Limb (tissue), 2 donors: ENCODE measurements around the gene YPEL2.

Source experiments
- DNase-seq, 2 donors: peaks; one replicate each; pipeline ENCODE4 v3.0.0-alpha.2; 2016; ENCODE audit errors: extremely low spot score in 2 of 2

Gene YPEL2

DNA sequence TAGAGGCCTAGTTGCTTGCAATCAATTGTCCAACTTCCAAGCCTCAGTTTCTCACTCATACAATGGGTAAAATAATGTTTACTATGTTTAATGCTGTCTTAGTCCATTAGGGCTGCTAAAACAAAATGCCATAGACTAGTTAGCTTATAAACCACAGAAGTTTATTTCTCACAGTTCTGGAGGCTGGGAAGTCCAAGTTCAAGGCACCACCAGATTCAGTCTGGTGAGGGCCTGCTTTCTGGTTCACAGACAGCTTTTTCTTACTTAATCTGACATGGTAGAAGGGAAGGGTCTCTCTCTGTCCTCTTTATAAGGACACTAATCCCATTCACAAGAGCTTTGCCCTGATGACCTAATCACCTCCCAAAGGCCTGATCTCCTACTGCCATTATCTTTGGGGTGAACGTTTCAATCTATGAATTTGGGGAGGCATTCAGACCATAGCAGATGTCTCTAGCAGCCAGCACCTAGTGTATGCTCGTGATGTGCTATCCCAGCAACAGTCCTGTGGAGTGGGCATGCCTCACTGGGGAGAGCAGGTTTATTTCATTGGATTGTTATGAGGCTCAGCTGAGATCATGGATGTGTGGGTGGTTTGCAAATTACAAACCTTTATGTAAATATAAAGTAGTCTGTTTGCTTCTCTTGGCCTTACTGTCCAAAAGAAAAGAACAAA is 25.2 kb downstream of the YPEL2 start:
- DNase-seq: no peak

DNA sequence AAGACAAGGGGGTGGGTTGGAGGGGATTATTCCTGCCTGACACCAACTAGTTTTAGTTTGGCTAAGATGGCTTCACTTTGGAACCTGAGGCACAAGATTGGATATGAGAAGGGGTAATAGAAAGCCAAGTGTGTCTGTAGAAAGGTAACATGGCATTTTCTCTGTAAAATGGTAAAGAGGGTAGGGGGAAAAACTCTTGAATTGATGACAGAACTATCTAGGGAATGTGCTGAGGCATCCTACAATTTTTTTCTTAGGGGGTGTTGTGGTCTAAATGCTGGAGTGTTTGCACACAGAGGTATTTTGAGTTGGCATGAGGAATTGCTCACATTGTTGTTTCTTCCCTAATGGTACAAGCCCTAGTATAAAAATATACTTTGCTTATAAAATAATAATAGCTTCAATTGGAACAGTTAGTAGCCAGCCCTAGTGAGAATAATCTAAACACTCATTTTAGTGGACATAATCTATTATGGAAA is 25.8 kb downstream of the YPEL2 start:
- no peak for DNase-seq

DNA sequence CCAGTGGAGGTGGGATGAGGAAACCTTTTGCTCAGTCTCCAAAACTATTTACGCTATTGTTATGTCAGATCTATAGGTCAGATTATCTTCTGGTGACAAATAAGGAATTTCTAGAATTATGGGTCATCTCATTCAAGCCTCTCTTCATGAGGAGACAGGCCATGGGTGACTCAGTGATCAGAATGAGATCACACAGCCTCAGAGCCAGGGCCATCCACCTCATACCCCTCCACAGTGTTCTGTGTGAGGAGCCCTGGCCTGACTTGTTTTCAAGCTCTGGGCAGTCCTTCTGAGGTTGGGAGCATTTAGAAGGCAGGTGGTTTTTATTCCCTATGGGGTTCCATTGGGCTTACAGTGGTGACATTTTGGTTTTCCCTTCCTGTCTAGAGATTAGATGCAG is 26.5 kb downstream of the YPEL2 start:
- no peak for DNase-seq

DNA sequence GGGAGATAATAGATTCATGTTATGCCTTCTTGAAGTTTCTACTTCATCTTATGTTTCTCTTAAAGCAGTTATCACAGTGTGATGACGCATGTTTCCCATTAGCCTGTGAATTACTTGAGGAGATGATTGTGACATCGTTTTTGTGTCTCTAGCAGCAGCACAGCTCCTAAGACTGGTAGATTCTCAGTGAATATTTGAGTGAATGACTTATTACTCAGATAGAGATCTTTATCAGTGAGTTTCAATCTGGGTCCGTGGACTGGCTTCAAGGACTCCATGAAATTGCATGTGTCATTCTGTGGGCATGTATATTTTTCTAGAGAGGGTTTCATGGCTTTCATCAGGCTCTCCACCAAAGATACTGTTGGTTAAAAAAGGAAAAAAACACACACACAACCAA is 29.9 kb downstream of the YPEL2 start:
- no peak for DNase-seq

DNA sequence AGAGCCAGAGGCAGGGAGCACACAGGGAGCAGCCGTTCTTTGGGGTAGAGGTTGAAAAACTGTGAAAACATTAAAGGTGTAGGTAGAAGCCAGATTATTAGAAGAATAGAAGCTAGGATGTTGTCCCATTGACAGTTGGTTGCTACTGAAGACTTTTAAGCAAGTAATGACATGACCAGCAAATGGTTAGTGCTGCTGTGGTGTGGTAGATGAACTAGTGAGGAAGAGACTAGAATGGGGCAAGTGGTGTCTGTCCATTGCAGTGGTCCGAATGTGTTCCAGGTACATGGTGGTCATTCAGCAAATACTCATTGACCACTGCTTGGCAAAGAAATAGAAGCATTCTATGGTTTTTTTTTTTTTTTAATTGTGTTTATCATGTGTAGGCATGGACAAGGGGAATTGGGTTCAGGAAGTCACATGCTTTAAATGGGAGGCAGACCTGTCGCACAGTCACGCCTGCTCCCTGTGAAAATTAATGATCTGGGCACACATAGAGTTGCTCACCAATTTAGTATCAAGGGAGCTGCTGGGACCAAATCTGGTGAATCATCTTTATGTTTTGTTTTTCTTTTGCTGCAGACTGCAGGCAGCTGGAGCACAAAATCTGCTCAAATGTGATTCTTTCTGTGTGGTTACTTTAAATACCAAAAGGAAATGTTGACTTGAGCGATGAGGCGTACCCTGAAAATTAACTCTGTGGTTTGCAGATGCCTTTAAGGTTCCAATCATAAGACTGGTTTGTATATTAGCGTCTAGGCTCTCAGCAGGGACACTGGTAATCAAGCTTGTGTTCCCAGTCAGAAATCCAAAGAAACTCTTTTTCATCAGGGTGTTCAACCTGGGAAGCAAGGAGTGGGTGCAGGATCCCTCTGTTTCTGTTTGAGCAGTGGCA is 30.7 kb downstream of the YPEL2 start:
- no peak for DNase-seq

DNA sequence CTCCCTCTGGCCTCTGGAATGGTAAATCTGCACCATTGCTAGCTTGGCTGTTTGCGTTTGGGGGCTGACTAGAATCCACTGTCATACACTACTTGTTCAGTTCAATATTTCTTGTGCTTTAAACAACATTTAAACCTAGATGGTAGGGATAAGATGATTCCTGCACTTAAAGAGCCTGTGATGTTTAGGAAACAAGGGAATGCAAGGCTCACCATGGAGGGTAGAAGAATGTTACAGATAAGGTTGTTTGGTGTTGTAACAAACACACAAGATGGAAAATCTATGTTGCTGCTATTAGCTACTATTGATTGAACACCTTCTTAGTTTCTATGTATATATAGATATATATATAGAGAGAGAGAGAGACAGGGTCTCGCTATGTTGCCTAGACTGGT is 31.4 kb downstream of the YPEL2 start:
- DNase-seq: no peak

DNA sequence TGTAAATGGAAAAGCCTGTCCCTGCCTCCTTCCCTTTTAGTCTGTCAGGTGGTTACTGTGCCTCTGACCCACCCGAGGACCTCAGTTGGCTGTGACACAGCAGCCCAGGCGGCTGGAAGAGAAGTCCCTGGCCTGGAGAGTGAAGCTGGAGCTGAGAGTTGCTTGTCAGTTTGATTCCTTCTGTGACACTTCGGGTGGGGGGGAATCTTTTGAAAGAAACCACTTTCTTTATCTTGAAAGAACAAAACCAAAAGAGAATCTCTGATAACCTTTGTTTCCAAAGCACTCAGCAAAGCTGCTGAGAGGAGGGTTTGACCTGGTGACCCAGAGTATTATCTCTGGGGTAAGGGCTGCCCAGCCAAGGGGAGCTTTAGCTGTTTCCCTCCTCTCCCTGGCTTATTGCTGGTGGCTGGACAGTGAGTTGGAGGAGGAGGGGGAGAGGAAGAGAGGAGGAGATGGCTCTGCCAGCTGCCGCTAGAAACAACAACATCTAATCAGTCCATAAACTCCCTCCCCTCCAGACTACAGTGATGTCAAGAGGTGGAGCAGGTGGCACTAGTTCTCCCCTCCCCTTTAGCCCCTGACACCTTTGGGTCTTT is 34.0 kb downstream of the YPEL2 start:
- no peak for DNase-seq

DNA sequence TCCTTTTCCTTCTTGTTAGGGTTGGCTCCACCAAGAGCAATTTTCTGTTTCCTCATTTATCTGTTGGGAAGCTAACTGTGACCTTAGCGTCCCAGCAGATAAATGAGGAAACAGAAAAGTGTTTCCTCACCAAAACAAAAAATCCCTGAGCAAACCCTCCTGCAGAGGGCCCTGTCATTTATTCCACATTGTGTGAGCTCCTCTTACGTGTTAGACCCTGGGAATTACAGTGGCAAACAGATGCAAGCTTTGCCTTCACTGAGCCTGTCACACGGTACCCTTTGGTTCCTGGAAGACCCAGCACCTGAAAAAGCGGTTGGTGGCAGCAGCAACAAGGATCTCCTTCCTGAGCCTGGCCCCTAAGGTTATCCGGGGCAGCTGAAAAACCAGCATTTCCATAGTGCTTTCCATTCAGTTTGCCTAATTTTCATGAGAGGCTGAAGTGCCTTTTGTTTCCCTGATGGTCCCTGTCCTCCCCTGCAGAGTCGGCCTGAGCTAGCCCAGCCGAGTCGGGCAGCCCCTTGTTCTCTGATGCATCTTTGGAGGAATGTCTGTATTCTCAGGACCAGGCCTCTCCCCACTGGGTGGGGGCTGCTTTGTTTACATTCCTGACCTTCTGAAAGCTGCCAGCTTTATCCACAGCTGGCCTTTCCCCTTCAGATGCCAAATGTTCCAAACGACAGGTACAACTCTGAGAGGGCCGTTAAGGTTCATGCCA is 34.7 kb downstream of the YPEL2 start:
- DNase-seq: no peak

DNA sequence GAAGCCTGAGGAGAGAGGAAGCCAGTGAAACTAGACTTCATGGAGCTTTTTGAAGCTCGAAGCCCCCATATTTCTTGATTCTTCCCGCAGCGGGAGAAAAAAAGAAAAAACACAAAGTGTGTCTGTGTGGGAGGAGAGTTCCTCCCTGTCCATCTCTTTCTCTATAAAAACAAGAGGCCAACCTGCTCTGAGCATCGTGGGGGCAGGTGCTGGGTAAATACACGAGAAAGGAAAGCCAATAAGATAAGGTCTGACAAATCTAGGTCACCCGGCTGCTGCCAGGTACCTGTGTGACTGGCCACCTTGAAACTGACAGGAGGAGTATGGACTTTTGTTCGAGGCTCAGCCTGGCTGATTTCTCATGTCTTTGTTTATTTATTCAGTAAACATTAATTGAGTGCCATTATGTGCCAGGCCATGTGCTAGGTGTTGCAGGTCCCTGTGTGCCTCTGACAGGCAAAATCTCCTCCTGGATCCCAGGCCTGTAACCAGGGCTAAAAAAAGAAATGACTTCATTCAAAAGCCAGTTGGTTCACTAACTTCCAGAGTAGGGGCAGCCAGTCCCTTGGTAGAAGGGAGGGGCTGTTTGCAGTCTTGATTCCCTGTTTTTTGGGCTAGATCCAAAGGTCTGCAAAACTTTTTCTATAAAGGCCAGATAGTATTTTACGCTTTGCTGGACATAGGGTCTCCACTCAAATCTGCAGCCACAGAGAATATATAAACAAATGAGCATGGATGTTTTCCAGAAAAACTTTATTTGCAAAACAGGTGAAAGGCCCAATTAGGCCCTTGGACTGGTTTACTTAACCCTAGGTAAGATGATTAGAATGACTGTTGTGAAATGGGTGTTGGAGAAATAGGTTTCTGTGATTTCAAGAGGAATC is 35.6 kb downstream of the YPEL2 start:
- no peak for DNase-seq

DNA sequence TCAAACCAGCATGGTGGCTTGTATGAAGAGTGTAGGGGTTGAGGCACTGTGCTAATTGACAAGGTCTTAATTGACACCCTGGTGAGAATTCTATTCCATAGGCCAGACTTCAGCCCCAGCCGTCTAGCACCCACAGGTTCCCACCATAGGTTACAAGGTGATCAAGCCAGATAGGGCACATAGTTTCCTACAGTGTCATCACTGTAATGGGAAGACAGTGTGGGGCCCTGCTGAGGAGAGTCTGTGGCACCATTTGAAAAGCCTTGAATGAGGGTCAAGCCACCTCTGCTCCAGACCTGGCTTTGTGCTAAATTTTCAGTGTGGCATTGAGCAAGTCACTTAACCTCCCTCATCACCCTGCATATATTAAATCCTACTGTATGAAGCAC is 36.2 kb downstream of the YPEL2 start:
- no peak for DNase-seq

DNA sequence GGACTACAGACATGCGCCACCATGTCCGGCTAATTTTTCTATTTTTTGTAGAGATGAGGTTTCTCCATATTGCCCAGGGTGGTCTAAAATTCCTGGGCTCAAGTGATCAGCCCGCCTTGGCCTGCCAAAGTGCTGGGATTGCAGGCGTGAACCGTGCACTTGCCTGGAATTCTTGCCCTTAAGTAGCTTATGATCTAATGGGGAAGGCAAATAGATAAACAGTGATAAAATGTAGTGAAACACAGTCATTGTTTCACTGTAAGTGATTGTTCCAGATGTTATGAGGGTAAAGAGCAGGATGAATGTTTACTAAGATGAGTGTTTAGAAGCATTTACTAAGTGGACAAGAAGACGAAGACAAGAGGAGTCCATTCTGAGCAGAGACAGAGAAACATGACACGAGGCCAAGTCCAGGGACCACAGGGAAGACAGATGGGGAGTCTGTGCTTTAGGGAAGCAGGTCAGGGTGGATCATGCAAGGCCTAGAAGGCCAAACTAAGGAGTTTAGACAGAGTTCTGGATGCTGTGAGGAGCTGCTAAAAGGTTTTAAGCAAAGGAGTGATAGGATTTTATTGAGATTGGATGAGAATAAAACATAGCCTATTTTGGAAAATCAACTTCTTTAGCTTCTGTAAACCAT is 36.9 kb downstream of the YPEL2 start:
- DNase-seq: no peak

DNA sequence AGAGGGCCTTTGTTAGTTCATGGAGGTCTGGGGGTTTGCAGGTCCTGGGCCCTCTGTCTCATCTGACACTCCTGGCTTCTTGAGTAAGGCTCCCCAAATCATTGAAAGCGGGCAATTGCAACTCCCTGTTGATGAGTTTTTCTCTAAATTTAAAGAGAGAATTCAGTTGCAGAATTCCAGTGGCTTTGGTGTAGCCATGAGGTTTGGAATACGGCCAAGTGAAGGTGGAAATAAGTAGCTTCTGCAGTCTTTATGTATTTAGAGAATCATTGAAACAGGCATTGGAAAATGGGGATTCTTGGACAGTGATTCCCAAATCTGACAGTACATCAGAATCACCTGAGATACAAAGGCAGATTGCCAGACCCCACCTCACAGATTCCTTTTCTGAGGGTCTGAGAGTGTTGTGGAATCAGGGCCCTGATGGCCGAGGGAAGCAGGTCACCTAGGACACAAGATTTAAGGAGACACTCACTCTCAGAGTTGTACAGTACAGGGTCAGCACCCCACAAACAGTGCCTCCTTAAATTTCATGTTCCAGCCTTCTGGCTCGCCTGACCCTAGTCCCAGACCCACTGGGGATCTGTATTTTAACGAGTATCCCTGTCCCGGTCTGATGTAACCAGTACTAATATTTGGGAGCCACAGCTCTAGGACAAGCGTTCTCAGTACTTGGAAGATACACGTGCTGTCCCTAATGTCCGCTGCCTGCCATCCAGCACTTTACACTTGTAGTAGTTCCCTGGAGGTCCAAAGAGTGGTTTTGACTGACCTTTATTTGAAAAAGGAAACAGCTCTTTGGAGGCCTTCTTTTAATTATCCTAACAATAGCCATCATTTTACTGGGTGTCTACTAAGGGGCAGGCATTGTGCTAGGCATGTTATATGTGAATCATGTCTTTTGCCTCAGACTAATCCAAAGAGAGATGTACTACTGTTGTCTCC is 37.8 kb downstream of the YPEL2 start:
- DNase-seq: no peak

DNA sequence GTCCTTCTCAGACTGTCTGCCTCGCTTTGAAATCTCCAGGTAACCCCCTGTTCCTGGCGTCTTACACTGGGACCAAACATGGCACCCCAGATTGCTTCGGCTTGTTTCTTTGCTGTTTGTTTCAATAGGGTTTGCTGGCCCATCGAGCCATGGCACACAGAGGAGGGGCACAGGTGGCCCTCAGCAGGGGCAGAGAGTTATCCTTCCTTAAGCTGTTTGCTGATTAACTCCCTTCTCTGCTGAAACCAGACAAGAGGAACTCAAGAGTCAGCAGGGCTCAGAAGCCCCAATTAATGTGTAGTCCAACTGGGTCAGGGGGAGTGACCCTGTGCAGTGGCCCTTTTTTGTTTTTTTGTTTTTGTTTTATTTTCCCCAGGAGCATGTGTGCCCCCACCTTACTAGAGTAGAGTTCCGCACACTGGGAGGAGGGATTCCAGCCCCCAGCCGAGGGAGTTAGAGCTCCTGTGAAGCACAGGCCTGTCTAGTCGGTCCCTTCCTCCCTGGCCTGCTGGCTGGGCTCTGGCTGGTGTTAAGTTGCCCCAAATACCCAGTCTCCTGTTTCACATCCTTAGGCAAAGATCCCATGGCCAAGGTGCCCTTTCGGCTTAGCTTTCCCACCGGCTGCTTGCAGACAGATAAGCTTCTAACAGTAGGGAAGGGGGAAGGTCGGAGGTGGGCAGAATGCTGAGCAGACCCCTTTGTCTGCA is 39.3 kb downstream of the YPEL2 start:
- no peak for DNase-seq

DNA sequence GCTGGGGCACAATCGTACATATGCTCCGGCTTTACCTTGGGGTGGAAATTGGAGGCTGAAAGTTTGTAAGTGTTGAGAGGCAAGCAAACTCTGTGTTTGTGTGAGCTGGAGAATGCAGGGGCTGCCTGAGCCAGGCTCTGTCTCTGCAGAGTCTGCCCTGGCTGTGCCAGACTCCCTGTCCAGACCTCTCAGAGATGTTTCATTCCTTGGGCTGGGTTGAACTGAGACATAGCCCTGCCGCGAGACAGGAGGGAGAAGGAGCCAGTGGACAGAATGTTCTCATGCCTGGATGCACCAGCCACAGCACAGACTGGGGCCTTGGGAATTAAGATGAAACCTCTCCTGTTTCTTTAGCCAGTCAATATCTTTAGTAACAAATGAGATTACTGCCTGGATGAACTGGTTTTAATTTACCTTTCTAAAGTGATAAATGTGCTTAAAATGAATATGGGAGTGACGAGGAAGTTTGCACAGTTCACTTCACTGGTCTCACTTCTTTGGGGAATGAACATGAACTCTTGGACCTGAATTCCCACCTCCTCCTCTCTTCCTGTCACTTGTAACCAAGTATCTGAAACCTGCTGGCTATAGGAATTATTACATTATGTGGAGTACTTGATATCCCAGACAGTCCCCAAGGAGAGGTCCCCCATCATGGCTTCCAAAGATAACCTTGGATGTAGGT is 40.1 kb downstream of the YPEL2 start:
- no peak for DNase-seq

DNA sequence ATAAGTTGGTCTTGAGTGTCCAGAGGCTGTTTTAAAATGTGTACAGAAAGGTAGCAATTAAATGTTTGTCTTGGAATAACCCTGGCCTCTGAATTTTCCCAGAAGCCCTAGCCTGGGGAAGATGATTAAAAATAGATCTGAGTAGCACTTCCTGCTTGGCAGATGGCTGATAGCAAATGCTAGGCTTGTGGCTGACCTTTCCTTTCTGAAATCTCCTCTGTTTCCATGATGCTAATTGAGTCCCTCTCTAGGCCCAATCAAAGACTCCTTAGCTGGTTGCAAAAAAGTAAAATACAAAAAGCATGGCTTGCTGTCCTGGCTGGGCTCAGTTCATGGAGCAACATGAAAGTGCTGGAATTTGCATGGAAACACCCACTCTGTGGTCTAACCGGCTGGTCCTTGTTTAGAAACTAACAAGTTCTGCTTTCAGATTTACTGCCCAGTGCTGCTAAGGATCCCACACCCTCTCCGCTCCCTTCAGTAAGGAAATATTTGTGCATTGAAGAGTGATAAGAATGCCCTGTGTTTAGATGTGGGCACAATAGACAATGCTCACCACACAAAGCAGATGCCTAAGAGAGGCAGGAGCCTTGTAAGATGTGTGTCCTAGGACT is 40.8 kb downstream of the YPEL2 start:
- peak in 1 of 2 donors; percentile 70 for DNase-seq

DNA sequence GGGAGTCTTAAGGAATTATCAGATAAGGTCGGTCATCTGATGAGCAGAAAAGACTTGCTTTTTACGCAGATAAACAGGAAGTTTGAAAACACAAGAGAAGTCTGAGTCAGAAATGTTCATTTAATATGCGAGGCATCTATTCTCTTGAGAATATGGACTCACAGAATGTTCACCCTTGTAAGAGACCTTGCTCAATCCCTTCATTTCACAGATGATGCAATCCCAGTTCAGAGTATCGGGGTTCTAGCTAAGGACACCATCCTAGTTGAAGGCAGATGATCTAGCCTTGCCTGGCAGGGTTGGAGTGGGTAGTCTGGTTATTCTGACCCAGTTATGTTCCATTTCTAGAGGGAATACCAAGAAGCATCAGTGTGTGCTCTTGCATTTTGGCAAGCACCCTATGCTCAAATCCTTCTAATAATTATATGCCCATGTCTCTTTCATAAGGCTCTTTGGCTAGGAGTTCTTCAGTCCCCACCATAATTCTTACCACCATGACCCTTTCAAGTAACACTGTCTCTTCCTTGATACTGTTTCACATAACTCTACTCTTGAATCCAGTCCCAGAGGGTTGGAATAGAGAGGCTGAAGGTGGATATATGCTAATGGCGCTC is 42.5 kb downstream of the YPEL2 start:
- no peak for DNase-seq

DNA sequence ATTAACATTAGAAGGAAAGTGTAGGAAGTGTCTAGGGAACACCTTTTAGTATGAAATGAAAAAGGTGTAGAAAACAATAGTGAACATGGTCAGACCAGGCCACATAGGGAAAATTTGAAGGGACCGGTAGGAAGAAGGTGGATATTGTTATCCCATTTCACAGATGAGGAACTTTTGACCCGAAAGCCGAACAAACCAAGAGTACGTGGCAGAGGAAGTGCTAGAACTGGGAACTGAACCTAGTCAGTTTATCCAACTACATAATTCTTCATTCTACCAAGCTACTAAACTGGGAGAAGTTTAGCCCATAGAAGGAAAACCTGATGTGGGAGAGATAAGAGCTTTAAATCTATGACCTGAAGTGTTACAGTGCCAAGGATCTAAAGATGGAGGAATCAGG is 43.2 kb downstream of the YPEL2 start:
- DNase-seq: no peak
